Measurements from ENCODE around the gene CCND2. TPM values are rescaled to one million over a fixed set of nuclear protein-coding genes. Genes with fewer than 3 reads are reported as not detected.

CCND2 gene
- 115 and 123 TPM in 2 replicates for total RNA-seq

DNA sequence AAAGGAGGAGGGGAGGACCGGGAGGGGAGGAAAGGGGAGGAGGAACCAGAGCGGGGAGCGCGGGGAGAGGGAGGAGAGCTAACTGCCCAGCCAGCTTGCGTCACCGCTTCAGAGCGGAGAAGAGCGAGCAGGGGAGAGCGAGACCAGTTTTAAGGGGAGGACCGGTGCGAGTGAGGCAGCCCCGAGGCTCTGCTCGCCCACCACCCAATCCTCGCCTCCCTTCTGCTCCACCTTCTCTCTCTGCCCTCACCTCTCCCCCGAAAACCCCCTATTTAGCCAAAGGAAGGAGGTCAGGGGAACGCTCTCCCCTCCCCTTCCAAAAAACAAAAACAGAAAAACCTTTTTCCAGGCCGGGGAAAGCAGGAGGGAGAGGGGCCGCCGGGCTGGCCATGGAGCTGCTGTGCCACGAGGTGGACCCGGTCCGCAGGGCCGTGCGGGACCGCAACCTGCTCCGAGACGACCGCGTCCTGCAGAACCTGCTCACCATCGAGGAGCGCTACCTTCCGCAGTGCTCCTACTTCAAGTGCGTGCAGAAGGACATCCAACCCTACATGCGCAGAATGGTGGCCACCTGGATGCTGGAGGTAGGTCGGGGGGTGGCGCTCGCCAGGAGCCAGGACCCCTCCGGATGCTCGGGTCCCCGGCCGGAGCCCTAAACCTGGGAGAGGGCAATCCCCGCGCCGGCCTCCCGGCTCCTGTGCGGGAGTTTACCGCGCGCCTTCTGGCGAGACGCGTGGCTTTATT is at the start of gene CCND2:
Gene CCND2 (plus strand): TSS at position 111 of the 744 bp plus-strand sequence. CDS start 279 bp downstream, at position 390.
- Histone ChIP-seq H3K27me3 (ENCODE audit: control insufficient read depth, insufficient read depth, low read length) (peaks cover 17% of the 10 kb centered on the region), H3K36me3 (ENCODE audit: control insufficient read depth, insufficient read depth, low read length) (peaks cover 16% of the 10 kb centered on the region), H3K4me3 (ENCODE audit: low read depth, low read length) (peak within 1 kb of the TSS; percentile 95)
- FAIRE-seq (no peak), DNase-seq (ENCODE audit: low read depth) (peak; percentile 78)
- TF ChIP-seq, protein P1, sequence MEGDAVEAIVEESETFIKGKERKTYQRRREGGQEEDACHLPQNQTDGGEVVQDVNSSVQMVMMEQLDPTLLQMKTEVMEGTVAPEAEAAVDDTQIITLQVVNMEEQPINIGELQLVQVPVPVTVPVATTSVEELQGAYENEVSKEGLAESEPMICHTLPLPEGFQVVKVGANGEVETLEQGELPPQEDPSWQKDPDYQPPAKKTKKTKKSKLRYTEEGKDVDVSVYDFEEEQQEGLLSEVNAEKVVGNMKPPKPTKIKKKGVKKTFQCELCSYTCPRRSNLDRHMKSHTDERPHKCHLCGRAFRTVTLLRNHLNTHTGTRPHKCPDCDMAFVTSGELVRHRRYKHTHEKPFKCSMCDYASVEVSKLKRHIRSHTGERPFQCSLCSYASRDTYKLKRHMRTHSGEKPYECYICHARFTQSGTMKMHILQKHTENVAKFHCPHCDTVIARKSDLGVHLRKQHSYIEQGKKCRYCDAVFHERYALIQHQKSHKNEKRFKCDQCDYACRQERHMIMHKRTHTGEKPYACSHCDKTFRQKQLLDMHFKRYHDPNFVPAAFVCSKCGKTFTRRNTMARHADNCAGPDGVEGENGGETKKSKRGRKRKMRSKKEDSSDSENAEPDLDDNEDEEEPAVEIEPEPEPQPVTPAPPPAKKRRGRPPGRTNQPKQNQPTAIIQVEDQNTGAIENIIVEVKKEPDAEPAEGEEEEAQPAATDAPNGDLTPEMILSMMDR (IDR thresholded peaks at IDR 0.05; ENCODE audit: insufficient read depth, low read length, severe bottlenecking): no peak

DNA sequence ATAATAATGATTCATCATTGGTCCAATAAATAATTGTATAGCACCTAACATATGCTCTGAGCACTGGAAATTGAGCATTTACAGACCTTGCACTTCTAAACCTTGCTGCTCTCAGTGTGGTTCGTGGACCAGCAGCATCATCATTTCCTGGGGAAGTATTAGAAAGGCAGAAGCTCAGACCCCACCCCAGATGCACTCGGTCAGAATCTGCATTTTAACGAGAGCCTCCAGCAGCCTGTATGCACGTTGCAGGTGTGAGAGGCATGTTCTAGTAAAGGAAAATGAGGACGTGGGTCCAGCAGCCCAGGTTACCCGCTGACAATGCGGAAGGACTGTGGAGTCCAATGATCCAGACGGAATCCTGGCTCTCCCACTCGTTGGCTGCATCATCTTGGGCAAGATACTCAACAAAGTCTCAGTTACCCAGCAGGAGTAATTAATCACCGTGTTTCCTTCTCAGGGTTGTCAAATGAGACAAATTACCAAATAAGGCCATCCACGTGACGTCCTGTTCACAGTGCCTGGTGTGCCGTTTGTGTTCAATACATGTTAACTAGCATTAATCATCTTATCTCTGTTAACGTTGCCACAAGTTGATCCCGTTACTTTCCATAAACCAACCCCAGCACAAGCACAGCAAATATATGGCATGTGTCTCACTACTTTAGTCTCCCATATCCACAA is 49.2 kb upstream of the CCND2 start:
- FAIRE-seq: no peak
- TF ChIP-seq, protein P1 (IDR thresholded peaks at IDR 0.05; ENCODE audit: insufficient read depth, low read length, severe bottlenecking): no peak
- Histone ChIP-seq H3K4me3 (ENCODE audit: low read depth, low read length) (no peak overlapping the region), H3K36me3 (ENCODE audit: control insufficient read depth, insufficient read depth, low read length) (no peaks in the 10 kb centered on the region), H3K27me3 (ENCODE audit: control insufficient read depth, insufficient read depth, low read length) (no peaks in the 10 kb centered on the region)
- no peak for DNase-seq (ENCODE audit: low read depth)

DNA sequence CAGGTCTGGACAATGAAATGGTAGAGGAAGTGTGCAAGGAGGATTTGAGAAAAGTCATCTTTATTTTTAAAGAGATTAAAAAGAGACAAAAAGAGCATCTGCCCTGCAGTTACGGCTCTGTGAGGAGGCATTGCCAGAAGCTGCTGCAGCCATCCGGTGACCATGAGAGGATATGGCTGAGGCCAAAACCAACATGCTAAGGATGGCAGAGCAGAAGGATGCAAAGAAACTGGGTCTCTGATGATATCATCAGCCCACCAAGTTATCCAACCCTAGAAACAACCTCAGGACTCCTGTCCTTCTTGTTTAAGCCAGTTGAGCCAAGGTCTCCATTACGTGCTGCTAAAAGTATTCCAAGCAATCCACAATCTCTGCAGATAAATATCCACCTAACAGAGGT is 48.0 kb upstream of the CCND2 start:
- FAIRE-seq: no peak

DNA sequence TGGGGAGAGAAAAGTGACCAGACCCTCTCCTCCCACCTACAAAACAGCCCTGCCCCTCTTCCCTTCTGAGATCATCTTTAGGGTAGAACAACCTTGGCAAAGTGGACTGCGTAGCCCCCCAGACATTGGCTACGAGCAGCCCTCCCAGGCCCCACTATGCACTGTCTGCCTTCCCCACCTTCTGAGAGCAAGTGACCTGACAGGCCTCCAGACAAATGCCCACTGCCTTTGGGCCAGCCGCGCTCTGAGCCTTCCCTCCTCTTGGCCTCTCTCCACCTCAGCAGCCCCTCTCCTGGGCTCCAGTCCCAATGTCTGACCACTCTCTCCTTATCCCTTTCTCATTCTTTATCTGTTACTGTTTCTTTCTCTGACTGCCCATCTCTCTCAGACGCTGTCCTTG is 46.5 kb upstream of the CCND2 start:
- no peak for DNase-seq (ENCODE audit: low read depth)
- FAIRE-seq: no peak
- H3K27me3 ChIP-seq (ENCODE audit: control insufficient read depth, insufficient read depth, low read length): no peaks in the 10 kb centered on the region
- no peak overlapping the region for H3K4me3 ChIP-seq (ENCODE audit: low read depth, low read length)
- no peaks in the 10 kb centered on the region for H3K36me3 ChIP-seq (ENCODE audit: control insufficient read depth, insufficient read depth, low read length)
- TF ChIP-seq, protein P1 (IDR thresholded peaks at IDR 0.05; ENCODE audit: insufficient read depth, low read length, severe bottlenecking): no peak

More for the DNA sequence above, 48.0 kb upstream of the CCND2 start:
- no peaks in the 10 kb centered on the region for H3K36me3 ChIP-seq (ENCODE audit: control insufficient read depth, insufficient read depth, low read length)
- no peak overlapping the region for H3K4me3 ChIP-seq (ENCODE audit: low read depth, low read length)
- no peak for DNase-seq (ENCODE audit: low read depth)
- no peaks in the 10 kb centered on the region for H3K27me3 ChIP-seq (ENCODE audit: control insufficient read depth, insufficient read depth, low read length)
- TF ChIP-seq, protein P1 (IDR thresholded peaks at IDR 0.05; ENCODE audit: insufficient read depth, low read length, severe bottlenecking): no peak

DNA sequence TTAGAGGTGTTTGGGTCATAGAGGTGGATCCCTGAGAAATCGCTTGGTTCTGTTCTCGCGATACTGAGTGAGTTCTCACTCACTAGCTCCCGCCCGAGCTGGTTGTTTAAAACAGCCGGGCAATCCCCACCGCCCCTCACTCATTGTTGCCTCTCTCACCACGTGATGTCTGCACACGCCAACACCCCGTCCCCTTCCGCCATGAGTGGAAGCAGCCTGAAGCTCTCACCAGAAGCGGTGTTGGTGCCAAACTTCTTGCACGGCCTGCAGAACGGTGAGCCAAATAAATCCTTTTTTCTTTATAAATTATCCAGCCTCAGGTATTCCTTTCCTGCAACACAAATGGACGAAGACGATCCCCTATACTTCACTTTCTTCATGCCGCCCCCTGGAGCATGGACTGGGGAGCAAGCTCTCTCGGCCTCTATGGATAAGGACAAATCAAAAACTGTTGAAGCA is 45.4 kb upstream of the CCND2 start:
- TF ChIP-seq, protein P1 (IDR thresholded peaks at IDR 0.05; ENCODE audit: insufficient read depth, low read length, severe bottlenecking): no peak
- DNase-seq (ENCODE audit: low read depth) (no peak), FAIRE-seq (no peak)
- Histone ChIP-seq H3K27me3 (ENCODE audit: control insufficient read depth, insufficient read depth, low read length) (no peaks in the 10 kb centered on the region), H3K36me3 (ENCODE audit: control insufficient read depth, insufficient read depth, low read length) (no peaks in the 10 kb centered on the region), H3K4me3 (ENCODE audit: low read depth, low read length) (no peak overlapping the region)

Measured in bronchial epithelial cell (primary cell).